T1000 (cell line): ENCODE results near the gene SERF2.
"Not testable (repeated sequence)": the region's sequence is repeated elsewhere in the genome, so short reads cannot be mapped to it uniquely, and the experiment has no call there.

Source experiments
- DNase-seq: peaks from one replicate; lab custom pipeline; 2025; ENCODE audit warnings: mixed read lengths; lab: John Stamatoyannopoulos, UW

The SERF2 gene

DNA sequence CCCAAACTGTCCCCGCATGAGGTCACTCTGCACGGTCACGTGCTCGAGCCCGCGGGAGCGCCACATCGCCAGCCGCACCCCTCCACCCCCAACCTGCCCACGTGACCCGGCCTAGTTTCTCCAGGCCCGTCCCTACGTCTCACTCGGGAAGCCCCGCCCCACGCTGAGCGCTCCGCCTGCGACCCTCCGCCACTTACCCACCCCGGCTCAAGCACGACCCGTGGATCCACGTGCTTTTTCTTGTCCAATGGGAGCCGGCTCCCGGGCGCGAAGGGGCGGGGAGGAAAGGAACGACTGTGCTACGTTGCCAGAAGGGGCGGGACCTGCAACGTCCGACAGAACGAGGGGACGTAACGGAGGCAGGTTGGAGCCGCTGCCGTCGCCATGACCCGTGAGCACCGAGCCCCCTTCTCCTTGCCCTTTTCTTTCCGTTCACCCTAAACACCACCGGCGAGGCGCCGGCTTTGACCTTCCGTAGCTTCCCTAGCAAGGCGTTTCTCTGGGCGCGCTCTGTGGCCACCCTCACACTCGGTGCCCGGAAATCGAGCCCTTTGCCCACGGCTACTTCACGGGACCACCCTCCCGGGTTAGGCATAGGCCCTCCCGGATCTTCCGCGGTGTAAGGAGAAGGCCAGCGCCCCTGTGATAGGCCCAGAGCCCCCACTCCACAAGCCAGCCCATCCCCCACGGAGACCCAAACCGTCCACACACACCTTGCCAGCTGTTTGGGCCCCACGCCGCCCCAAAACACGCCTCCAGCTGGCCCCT lies at the start of gene SERF2:
Gene SERF2 (plus strand): TSS at position 328 of the 768 bp plus-strand sequence. CDS start 57 bp downstream, at position 385.
- DNase-seq: peak; percentile 98

DNA sequence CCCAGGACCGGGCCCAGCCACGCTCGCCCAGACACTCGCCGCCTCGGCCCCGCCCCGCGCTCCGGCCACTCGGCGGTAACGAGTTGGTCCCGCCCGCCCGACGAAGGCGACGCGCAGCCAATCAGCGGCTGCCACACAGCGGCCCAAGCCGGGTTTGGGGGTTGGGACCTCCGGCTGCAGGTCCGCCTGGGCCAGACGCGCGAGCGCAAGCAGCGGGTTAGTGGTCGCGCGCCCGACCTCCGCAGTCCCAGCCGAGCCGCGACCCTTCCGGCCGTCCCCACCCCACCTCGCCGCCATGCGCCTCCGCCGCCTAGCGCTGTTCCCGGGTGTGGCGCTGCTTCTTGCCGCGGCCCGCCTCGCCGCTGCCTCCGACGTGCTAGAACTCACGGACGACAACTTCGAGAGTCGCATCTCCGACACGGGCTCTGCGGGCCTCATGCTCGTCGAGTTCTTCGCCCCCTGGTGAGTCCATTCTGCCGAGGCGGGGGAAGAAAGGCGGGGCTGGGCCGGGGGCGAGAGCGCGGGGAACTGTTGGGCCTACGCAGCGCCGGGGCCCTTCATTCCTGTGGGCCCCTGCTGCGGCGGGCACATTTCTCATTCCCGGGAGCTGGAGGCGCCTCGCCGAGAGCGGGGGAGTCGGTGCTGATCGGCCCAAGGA lies 45.7 kb upstream of the SERF2 start, which contains the start of gene PDIA3:
Gene PDIA3 (plus strand): TSS at position 194 of the 658 bp plus-strand sequence. CDS start 102 bp downstream, at position 296.
- DNase-seq: peak; percentile 81

GRCh38 chr15:43746903-43747309 lies 45.2 kb upstream of the SERF2 start:
- DNase-seq: not testable (repeated sequence)

GRCh38 chr15:43748376-43748775 lies 43.7 kb upstream of the SERF2 start:
- DNase-seq: no peak

DNA sequence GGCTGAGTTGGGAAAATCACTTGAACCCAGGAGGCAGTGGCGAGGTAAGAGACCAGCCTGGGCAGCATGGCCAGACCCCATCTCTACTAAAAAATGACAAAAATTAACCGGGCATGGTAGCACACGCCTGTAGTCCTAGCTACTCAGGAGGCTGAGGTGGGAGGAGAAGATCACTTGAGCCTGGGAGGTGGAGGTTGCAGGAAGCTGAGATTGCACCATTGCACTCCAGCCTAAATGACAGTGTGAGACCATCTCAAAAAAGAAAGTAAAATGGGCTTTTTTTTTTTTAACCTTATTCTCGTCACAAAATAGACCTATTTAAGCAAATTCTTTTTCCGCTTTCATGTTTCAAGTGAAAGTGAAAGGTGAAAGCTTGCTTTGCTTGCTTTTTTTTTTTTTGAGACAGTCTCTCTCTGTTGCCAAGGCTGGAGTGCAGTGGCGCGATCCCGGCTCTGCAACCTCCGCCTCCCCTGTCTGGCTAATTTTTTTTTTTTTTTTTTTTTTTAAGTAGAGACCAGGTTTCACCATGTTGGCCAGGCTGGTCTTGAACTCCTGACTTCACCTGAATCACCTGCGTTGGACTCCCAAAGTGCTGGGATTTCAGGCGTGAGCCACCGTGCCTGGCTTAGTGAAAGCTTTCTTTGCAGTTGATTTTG lies 42.3 kb upstream of the SERF2 start:
- DNase-seq: no peak

- DNase-seq: no peak
Observed at GRCh38 chr15:43751885-43752284, 40.2 kb upstream of the SERF2 start.

GRCh38 chr15:43762824-43763223 lies 29.3 kb upstream of the SERF2 start:
- no peak for DNase-seq

GRCh38 chr15:43763819-43764446 lies 28.2 kb upstream of the SERF2 start:
- DNase-seq: no peak

- DNase-seq: peak; percentile 21
Observed at GRCh38 chr15:43769584-43770228, 22.4 kb upstream of the SERF2 start.

DNA sequence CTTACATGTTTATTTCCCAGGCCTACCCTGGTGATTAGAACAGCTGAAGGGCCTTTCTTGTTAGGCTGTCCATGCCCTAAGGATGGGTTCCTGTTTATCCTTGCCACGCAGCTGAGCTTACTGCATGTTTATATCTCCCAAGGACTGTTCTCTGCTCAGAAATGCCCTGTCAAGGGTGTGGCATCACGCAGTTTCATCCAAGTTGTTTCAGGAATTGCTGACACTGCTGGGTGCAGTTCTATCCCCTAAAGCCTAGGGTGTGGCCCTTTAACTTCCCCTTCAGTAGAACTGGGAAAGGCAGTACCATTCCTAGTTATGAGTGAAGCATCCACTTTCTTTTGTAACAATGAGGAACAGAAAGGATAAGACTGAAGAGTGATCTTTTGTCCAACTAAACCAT lies 20.3 kb upstream of the SERF2 start:
- no peak for DNase-seq

- no peak for DNase-seq
Observed at GRCh38 chr15:43772624-43773023, 19.5 kb upstream of the SERF2 start.

DNA sequence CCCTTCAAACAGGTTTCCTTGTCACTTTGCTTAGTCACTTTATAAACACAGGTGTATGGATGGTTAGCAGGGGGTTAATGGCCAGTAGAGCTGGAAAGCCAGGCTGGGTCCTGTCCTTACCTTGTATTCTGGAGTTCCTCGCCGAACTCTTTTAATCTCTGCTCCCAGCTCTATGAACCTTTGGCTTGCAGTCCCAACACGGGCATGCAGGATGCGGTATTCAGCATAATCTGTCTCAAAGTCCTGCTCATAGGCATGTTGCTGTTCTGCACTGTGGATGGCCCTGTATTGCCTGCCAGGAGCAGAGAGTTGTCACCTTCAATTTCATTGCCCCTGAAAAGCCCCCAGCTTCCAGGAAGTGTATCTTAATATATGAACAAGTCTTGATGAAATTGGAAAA lies 18.1 kb upstream of the SERF2 start:
- no peak for DNase-seq

- DNase-seq: peak; percentile 32
Observed at GRCh38 chr15:43775411-43775965, 16.6 kb upstream of the SERF2 start.

GRCh38 chr15:43776101-43776717 lies 15.9 kb upstream of the SERF2 start:
- DNase-seq: no peak

GRCh38 chr15:43776718-43777266 lies 15.3 kb upstream of the SERF2 start, which contains the start of gene ELL3:
Gene ELL3, minus strand, starts transcription at chr15:43776966. Its CDS starts 65 bp downstream, at chr15:43776901.
- peak; percentile 65 for DNase-seq

- DNase-seq: peak; percentile 82
Observed at GRCh38 chr15:43777267-43777914, 14.7 kb upstream of the SERF2 start.

DNA sequence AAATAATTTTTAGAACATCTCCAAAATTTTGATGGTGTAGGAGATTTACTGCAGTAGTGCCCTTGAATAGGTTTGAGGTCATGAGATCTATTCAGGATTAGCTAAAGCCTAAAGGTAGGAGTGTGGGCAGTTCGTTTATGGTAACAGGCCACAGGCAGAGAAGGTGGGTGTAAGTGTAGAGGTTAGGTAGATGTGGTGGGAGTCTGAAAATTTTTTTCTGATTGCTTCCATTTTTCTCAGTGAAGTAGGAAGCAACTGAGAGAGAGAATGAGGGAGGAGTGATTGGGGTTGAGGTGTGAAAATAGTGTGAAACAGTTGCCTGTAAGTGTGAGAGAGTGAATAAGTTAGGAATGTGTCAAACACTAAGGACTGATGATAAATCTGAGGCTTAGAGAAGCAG lies 13.1 kb upstream of the SERF2 start:
- DNase-seq: no peak

- no peak for DNase-seq
Observed at GRCh38 chr15:43789409-43789808, 2.7 kb upstream of the SERF2 start.

DNA sequence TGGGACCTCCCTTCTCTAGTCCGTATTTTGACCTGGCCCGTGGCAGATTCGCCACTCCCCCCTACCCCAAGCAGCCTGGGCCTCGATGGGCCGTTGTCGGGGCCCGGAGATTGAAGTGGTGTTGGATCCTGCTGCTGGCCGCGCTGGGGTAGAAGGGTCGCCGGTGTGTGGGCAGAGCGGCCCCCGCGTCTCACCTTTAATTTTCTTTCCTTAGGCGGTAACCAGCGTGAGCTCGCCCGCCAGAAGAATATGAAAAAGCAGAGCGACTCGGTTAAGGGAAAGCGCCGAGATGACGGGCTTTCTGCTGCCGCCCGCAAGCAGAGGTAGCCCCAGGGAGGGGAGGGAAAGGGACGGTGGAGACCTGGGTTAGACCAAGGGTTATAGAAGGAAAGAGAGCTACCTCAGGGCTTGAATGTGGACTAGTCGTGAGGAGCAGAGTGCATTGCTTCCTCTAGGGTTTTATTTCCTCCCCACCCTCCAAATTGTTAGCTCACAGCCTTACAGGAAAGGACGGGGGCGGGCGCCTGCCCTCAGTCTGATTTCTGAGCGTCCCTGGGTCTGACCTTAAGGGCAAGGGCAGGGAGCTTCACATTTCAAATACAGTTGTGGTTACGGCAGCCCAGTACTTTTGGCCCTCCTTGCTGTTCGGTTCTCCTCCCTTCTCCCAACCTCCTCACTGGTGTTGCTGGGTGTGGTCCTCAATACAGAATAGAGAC lies 799 bp downstream of the SERF2 start:
- no peak for DNase-seq
